ENCODE results near the gene SF3B1. TPM values are rescaled to one million over a fixed set of nuclear protein-coding genes. Genes with fewer than 3 reads are reported as not detected.

The SF3B1 gene
- total RNA-seq, 4 donors from 2014 or later: 111 to 309 (median 188) TPM

- ATAC-seq: no peak
- H3K9me3 ChIP-seq: no peaks in the 10 kb centered on the region
- no peak overlapping the region for H3K27ac ChIP-seq
- H3K36me3 ChIP-seq: no peaks in the 10 kb centered on the region
- H3K27me3 ChIP-seq: no peaks in the 10 kb centered on the region
- no peak overlapping the region for H3K4me3 ChIP-seq
- no peak for TF ChIP-seq POLR2A (IDR thresholded peaks at IDR 0.05)
- no peak for TF ChIP-seq CTCF (IDR thresholded peaks at IDR 0.05)
- no peak for TF ChIP-seq POLR2AphosphoS5 (IDR thresholded peaks at IDR 0.05)
- TF ChIP-seq EP300 (IDR thresholded peaks at IDR 0.05): no peak
- no peaks in the 10 kb centered on the region for H3K4me1 ChIP-seq
- 90 to 100% methylated on average over 3 to 5 of the region's 5 CpGs for WGBS, 2 donors (ENCODE audit: low coverage in 1 of 2)
Measured at GRCh38 chr2:197340591-197340990, 94.2 kb downstream of the SF3B1 start.

Small RNA genes within 50 kb of the gene (small RNA-seq; reads per million reads assigned to genes)
- gene RF00394 (0 reads per million in 4 donors), gene RNU6-1029P (0 reads per million in 4 donors)

Other genes with a start within 250 kb of the SF3B1 start
- 10 to 100 TPM; 24.4 to 51.8 (median 35.7) TPM for gene ANKRD44, start 124.2 kb downstream of the SF3B1 start, total RNA-seq
- gene COQ10B, start 18.5 kb upstream of the SF3B1 start, total RNA-seq: 10 to 100 TPM; 36.9 to 66.8 (median 42.2) TPM
- gene HSPD1, start 64.8 kb upstream of the SF3B1 start, total RNA-seq: 100 to 1,000 TPM; 120 to 145 (median 144) TPM
- 10 to 100 TPM; 59.3 to 91.3 (median 74.0) TPM for gene HSPE1, start 65.4 kb upstream of the SF3B1 start, total RNA-seq
- 10 to 100 TPM; 32.0 to 53.9 (median 36.8) TPM for gene MOB4, start 81.0 kb upstream of the SF3B1 start, total RNA-seq
- gene RFTN2, start 240.6 kb upstream of the SF3B1 start, total RNA-seq: 1 to 10 TPM; 4.2 to 8.9 (median 7.8) TPM

Measured in gastroesophageal sphincter (tissue), 4 donors.